K562 (cell line): ENCODE results near the gene MFNG. TPM values are rescaled to one million over a fixed set of nuclear protein-coding genes. Genes with fewer than 3 reads are reported as not detected.

ENCODE experiments used
- ATAC-seq: fragments of 200-7000 bp; cut with Tn5 transposase; 3 replicates; pipeline ENCODE4 v1.9.1; 2020; ENCODE audit warnings: moderate library complexity
- BruUV-seq: library from RNA; stranded (reverse); fragments of 400-500 nt; replicated peaks from 2 replicates; lab custom pipeline; 2021; lab: Mats Ljungman, UMichigan
- CTCF ChIA-PET: fragments of 300-600 bp; formaldehyde crosslinking; extraction: SDS; loops from one replicate; lab custom pipeline; 2021; ENCODE audit warnings: low intra/inter-chr PET ratio; lab: Yijun Ruan, JAX
- POLR2A ChIA-PET: fragments of 300-600, 350-650 bp; sonication (Branson Sonifier 250); formaldehyde crosslinking; extraction: SDS; loops from one replicate; lab custom pipeline; 2021; ENCODE audit warnings: antibody characterized with exemption, inconsistent platforms; lab: Yijun Ruan, JAX
- DNase-seq, 4 experiments: peaks; one replicate each; pipeline versions ENCODE4 v3.0.0 to v3.0.0-alpha.2; 2011 to 2018; ENCODE audit warnings: low spot score in 3 of 4, mixed read lengths in 3 of 4; ENCODE audit errors: extremely low read depth in 1 of 4
- FAIRE-seq: peaks from 2 replicates; lab custom pipeline; 2011; peaks lifted over from hg19 to GRCh38; lab: Jason Lieb, UNC
- H2AFZ ChIP-seq: 2 replicates; pipeline ENCODE4 v1.6.0; 2011; ENCODE audit warnings: low read depth, low read length, control low read depth, inconsistent platforms
- H3K27ac ChIP-seq: fragments of 200-600 bp; 3 replicates; pipeline ENCODE4 v1.8.0; 2011; ENCODE audit warnings: low read depth, mild to moderate bottlenecking, control low read depth, inconsistent platforms, low read length, moderate library complexity, mixed read lengths; ENCODE audit errors: extremely low read depth
- H3K27me3 ChIP-seq, 2 experiments: fragments of 300-600 bp in 1 of 2; 2 replicates in 1 of 2; 3 replicates in 1 of 2; pipeline versions ENCODE4 v1.6.0 to v1.8.0; 2011; ENCODE audit warnings: inconsistent platforms in 2 of 2, low read length in 2 of 2, mild to moderate bottlenecking in 1 of 2, mixed read lengths in 1 of 2, moderate library complexity in 1 of 2; ENCODE audit not compliant: control insufficient read depth in 2 of 2, insufficient read depth in 2 of 2
- H3K36me3 ChIP-seq: fragments of 300-600 bp; 3 replicates; pipeline ENCODE4 v1.8.0; 2011; ENCODE audit warnings: mild to moderate bottlenecking, low read length, inconsistent platforms; ENCODE audit not compliant: control insufficient read depth, insufficient read depth
- H3K4me1 ChIP-seq, 2 experiments: fragments of 200-600 bp in 1 of 2; replicated peaks in 1 of 2; 2 replicates in 1 of 2; 3 replicates in 1 of 2; pipeline versions ENCODE4 v1.5.1 to v1.8.0; 2011; ENCODE audit warnings: inconsistent platforms in 2 of 2, low read length in 2 of 2, mild to moderate bottlenecking in 1 of 2, mixed read lengths in 1 of 2, moderate library complexity in 1 of 2; ENCODE audit not compliant: control insufficient read depth in 2 of 2, insufficient read depth in 2 of 2
- H3K4me2 ChIP-seq: 2 replicates; pipeline ENCODE4 v1.6.1; 2011; ENCODE audit warnings: low read length, control low read depth, inconsistent platforms, mixed read lengths; ENCODE audit not compliant: insufficient read depth
- H3K4me3 ChIP-seq: fragments of 200-600 bp; sonication (generic), shearing (Covaris generic); 2 replicates; pipeline ENCODE4 v1.5.1; 2016; ENCODE audit warnings: control low read depth, inconsistent platforms
- H3K79me2 ChIP-seq: fragments of 200-600 bp; 3 replicates; pipeline ENCODE4 v1.8.0; 2011; ENCODE audit warnings: low read length, inconsistent platforms; ENCODE audit not compliant: control insufficient read depth, insufficient read depth
- H3K9ac ChIP-seq, 2 experiments: 2 replicates each; pipeline versions ENCODE4 v1.6.0 to v1.6.1; 2011; ENCODE audit warnings: low read depth in 2 of 2, low read length in 2 of 2, control low read depth in 1 of 2, inconsistent platforms in 1 of 2, mild to moderate bottlenecking in 1 of 2, mixed read lengths in 1 of 2; ENCODE audit not compliant: insufficient read depth in 1 of 2
- H3K9me1 ChIP-seq: one replicate; pipeline ENCODE4 v1.6.0; 2011; ENCODE audit warnings: inconsistent platforms, mild to moderate bottlenecking, low read length, moderate library complexity; ENCODE audit not compliant: control insufficient read depth, insufficient read depth
- H3K9me3 ChIP-seq: replicated peaks from 2 replicates; pipeline ENCODE4 v1.5.1; 2011; ENCODE audit warnings: low read depth, low read length, inconsistent platforms; ENCODE audit not compliant: control insufficient read depth, insufficient read depth
- H4K20me1 ChIP-seq: replicated peaks from 2 replicates; pipeline ENCODE4 v1.6.1; 2011; ENCODE audit warnings: low read length, inconsistent platforms, mixed read lengths; ENCODE audit not compliant: control insufficient read depth, insufficient read depth
- HMGN3 ChIP-seq: IDR thresholded peaks from 2 replicates; pipeline ENCODE4 v1.6.1; 2011; ENCODE audit warnings: borderline replicate concordance, low read depth, mild to moderate bottlenecking, mixed read lengths, low read length; ENCODE audit not compliant: insufficient read length; ENCODE audit errors: extremely low read depth
- RAD51 ChIP-seq: fragments of 450-650 bp; IDR thresholded peaks from 2 replicates; pipeline ENCODE4 v1.7.1; 2016; ENCODE audit warnings: low read depth, mild to moderate bottlenecking, borderline replicate concordance
- USF1 ChIP-seq: sonication (generic); formaldehyde crosslinking; IDR thresholded peaks from 2 replicates; pipeline ENCODE4 v1.9.0; 2022; ENCODE audit warnings: mild to moderate bottlenecking, missing genetic modification reagents
- USF2 ChIP-seq: sonication (generic); formaldehyde crosslinking; IDR thresholded peaks from 2 replicates; pipeline ENCODE4 v1.5.0; 2020; ENCODE audit warnings: missing genetic modification reagents
- WGBS: fragments of 100-300 bp; shearing (Covaris generic); methylation state at CpG from one replicate; pipeline ENCODE4 v1.1.6; 2016; ENCODE audit warnings: low coverage, mixed read lengths; ENCODE audit not compliant: insufficient coverage; ENCODE audit errors: missing lambda C conversion rate; 5-methylcytosine and 5-hydroxymethylcytosine counted together
- in situ Hi-C: fragments of 300-500 bp; cut with MboI; formaldehyde crosslinking; loops from 4 replicates; pipeline ENCODE4 v1.15.0; 2018; ENCODE audit warnings: inconsistent platforms, mixed read lengths
- intact Hi-C: fragments of 100-400 bp; cut with micrococcal nuclease; formaldehyde crosslinking; loops from 2 replicates; pipeline ENCODE4 v1.14.2; 2022
- polyA plus RNA-seq, 8 experiments: library from polyadenylated mRNA; depleted of rRNA in 4 of 8; stranded (reverse) in 5 of 8; unstranded in 3 of 8; fragments of >200 nt; fragmentation: Nextera tagmentation in 2 of 8; fragmentation: Illumina TruSeq in 1 of 8; extraction: Ambion mirVana in 2 of 8; extraction: Trizol in 1 of 8; gene quantifications; 2 replicates each; pipeline versions ENCODE4 v1.2.1 to v1.2.3, GENCODE V29; 2011 to 2014; ENCODE audit warnings: inconsistent platforms in 1 of 8, missing spikeins in 1 of 8
- total RNA-seq, 7 experiments: library from RNA; depleted of rRNA in 6 of 7; stranded (reverse); fragments of >200 nt in 6 of 7; fragmentation: Illumina TruSeq in 2 of 7; extraction: Trizol in 2 of 7; gene quantifications; 2 replicates each; pipeline versions ENCODE4 v1.2.1 to v1.2.3, GENCODE V29; 2011 to 2021; ENCODE audit warnings: low replicate concordance in 1 of 7

MFNG gene
- total and polyA plus RNA-seq, 9 of the 15 experiments (the other 6 are each of a cell fraction or from before 2014, with no cell fraction given): 0.13 to 0.73 (median 0.38) TPM; not detected in 4

- FAIRE-seq: no peak
- ChIA-PET POLR2A (no interaction called here), CTCF (no interaction called here)
- BruUV-seq: no TSS peak
- H3K36me3 ChIP-seq: no peaks in the 10 kb centered on the region
- no peak overlapping the region for H3K27ac ChIP-seq
- ATAC-seq: no peak
- no peaks in the 10 kb centered on the region for H3K79me2 ChIP-seq
- no peak for DNase-seq
- no peaks in the 10 kb centered on the region for H3K9me3 ChIP-seq
- H3K4me1 ChIP-seq: no peaks in the 10 kb centered on the region
- peaks cover 7 to 43% of the 10 kb centered on the region in 2 experiments; a peak in 4 of 5 replicates for H3K27me3 ChIP-seq
- no peak overlapping the region for H2AFZ ChIP-seq
- in situ Hi-C loops (no loop called here), intact Hi-C loops (no loop called here)
- no peaks in the 10 kb centered on the region for H3K9me1 ChIP-seq
- WGBS: 11% methylated on average over 5 of the region's 5 CpGs
- H3K4me2 ChIP-seq: no peak overlapping the region
- no peaks in the 10 kb centered on the region for H4K20me1 ChIP-seq
- TF ChIP-seq HMGN3 (no peak), USF2 (CRISPR knock-in tag) (peak; percentile 66), USF1 (peak; percentile 34; the same call in 1 of the 2 replicates), RAD51 (peak; percentile 42; the same call in 1 of the 2 replicates)
- no peak overlapping the region for H3K4me3 ChIP-seq
- no peak overlapping the region for H3K9ac ChIP-seq
These were observed 50.1 kb downstream of the MFNG start for GRCh38 chr22:37435970-37436603.
